Activated CD4-positive, CD25-positive, alpha-beta regulatory T cell (primary cell): ENCODE results near the gene KHNYN.
"Not testable (repeated sequence)": the region's sequence is repeated elsewhere in the genome, so short reads cannot be mapped to it uniquely, and the experiment has no call there.

Source experiments
- DNase-seq, 4 experiments: peaks; one replicate each; lab custom pipeline; 2025; lab: John Stamatoyannopoulos, UW

The KHNYN gene

DNA sequence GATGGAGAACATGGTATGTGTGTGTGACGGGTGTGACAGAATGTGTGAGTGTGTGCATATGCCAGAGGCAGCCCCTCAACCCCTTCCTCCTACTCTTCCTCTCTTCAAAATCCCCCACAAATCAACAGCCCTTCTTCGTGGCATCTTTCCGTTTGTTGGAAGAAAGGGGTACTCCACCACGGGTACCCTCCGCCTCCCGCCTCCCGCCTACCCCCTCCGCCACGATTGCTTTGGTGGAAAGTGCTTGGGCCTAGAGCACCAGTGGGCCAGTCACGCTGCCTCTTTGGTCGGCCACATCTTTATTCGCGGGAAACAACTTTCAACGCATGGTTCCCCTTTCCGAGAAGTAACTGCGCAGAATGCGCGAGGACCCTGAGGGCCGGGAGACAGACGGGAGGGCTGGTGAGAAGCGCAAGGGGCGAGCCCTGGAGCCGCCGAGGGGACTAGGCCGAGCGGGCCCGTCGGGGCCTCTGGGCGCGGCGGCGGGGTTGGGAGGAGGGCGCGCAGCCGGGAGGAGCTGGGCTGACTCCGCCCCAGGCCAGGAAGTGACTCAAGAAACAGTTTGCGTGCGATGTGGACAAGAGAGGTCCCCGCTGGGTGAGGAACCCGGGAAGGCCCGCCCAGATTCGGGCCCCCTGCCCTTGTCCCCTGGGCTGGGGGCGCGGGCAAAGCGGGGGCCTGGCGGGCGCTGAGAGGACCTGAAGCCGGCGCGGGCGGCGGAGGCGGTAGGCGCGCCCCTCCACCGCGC lies at the start of gene KHNYN, which contains the start of gene CBLN3:
Gene KHNYN, plus strand, starts transcription at position 560 of the 748 bp plus-strand sequence. CDS start 777 bp downstream, outside the sequence.
Gene CBLN3, minus strand, starts transcription at position 274 of the 748 bp plus-strand sequence. CDS start 614 bp downstream, outside the sequence.
- peak; percentile 69 to 83 (median 78) for DNase-seq

- no peak for DNase-seq
Measured at GRCh38 chr14:24381363-24382063, 48.2 kb upstream of the KHNYN start.

- no peak for DNase-seq
Measured at GRCh38 chr14:24382064-24382371, 47.7 kb upstream of the KHNYN start.

GRCh38 chr14:24384169-24384568 lies 45.6 kb upstream of the KHNYN start:
- DNase-seq: no peak

DNA sequence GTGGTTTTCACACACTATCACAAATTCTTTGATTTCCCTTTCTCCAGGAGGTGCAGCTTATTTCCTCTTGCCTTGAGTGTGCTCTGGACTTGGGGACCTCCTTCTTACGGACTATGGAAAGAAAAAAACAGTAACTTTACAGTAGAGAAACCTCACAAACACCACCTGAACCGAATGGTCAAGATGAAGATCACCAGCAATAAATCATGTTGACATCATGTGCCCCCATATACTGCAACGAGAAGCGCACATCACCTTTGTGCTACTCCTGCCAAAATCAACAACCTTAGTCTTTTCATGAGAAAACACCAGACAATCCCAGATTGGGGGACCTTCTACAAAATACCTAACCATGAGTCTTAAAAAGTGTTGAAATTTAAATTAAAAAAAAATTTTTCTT lies 44.2 kb upstream of the KHNYN start:
- DNase-seq: no peak

DNA sequence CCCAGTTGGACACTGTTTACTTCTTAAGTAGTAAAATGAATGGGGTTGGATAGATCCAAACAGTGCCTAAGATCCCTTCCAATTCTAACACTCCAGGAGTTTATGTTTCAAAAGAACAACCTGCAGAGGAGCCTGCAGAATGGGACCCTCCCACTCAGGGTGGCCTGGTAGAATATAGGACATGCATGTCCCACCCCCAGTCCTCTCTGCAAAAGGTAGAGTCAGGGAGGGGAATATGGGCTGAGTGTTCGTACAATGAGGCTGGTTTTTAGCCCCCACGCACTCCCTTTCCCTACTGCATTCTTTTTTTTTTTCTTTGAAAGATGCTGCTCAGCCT lies 42.8 kb upstream of the KHNYN start:
- DNase-seq: no peak

GRCh38 chr14:24387579-24387978 lies 42.2 kb upstream of the KHNYN start:
- not testable (repeated sequence) for DNase-seq

- no peak for DNase-seq
Measured at GRCh38 chr14:24388474-24389179, 41.1 kb upstream of the KHNYN start.

GRCh38 chr14:24389226-24389848 lies 40.4 kb upstream of the KHNYN start:
- DNase-seq: no peak

GRCh38 chr14:24390701-24391468 lies 38.9 kb upstream of the KHNYN start:
- no peak for DNase-seq

GRCh38 chr14:24392325-24393091 lies 37.2 kb upstream of the KHNYN start:
- DNase-seq: no peak

DNA sequence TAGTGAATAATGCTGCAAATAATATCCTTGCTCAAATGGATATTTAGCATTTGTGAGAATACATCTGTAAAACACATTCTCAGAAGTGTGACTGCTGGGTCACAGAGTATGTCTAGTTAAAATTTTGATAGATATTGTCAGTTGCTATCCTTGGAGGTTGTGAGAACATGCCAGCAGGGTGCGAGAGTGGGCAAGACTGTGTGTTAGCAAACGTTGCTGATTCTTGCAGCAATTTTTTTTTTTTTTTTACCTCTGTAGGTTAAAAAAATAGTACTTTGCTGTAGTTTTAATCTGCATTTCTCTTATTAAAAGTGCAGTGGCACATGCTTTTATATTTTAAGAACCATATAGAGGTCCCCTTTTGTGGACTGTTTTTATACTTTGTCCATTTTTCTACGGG lies 35.5 kb upstream of the KHNYN start:
- DNase-seq: no peak

- no peak for DNase-seq
Measured at GRCh38 chr14:24395609-24396582, 33.9 kb upstream of the KHNYN start.

GRCh38 chr14:24397639-24398292 lies 32.0 kb upstream of the KHNYN start:
- no peak for DNase-seq

DNA sequence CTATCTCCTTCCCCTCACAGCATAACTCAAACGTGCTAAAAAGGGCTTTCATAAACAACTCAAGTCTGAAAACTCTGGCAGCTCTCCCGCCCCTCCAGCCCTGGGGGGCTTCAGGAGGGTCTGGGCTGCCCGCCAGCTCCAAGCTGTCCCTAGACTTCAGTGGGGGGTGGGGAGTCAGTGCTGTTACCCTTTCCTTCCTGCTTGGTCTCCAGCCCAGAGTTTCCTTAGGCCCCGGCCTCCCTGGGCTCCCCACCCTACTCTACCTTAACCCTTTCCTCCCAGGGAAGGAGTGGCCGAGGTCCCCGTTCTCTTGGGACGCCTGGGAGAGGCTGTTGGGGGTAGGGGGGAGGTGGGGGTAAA lies 31.5 kb upstream of the KHNYN start:
- DNase-seq: no peak

DNA sequence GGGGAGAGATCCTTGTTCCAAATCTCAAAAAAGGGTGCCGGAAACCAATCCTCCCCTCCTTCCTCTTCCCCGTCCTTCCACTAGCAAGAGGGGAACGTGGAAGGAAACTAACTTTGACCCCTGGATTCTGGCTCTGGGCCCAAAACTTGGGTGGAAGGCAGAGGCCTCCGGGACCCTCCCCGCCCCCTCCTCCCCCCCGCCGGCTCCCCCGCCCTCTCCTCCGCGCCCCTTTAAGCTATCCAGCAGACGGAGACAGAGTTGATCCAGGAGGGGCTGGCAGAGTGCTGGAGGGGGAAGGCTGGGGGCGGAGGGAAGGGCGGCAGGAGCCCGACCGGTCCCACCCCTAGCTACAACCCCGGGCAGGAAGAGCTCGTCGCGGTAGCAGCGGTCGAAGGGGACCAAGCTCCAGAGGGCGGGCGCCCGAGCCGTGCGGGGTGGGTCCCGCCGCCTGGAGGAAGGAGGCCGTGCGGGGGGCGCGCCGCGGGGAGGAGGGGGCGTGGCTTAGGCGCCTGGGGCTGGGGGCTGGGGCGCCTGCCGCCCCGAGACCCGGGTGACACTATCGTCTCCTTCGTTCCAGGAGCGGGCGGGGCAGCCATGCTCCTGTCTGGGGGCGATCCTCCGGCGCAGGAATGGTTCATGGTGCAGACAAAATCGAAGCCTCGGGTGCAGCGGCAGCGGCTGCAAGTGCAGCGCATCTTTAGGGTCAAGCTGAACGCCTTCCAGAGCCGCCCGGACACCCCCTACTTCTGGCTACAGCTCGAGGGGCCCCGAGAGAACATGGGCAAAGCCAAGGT lies 30.9 kb upstream of the KHNYN start, which contains the start of gene NYNRIN:
Gene NYNRIN, plus strand, starts transcription at position 351 of the 794 bp plus-strand sequence. Its CDS starts 244 bp downstream, at position 595.
- DNase-seq: peak in 1 of 4 experiments; percentile 10

DNA sequence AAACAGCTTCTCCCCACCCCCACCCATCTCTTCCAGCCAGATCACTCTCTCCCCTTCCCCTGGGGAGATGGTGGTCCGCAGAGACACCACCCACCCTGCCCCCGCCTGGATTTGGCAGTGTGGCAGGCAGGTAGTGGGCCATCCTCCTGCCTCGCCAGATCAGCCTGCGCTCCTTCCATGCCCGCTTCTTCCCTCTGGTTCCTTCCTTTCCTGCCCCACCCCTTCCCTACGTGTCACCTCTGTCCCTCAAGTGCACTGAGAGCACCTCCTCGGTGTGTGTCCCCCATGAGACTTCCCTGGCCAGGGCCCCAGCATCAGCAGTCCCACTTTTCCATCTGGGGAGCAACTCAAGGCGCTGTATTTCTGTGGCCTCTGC lies 30.3 kb upstream of the KHNYN start:
- no peak for DNase-seq

- DNase-seq: no peak
Measured at GRCh38 chr14:24399999-24400718, 29.6 kb upstream of the KHNYN start.
